Keratinocyte (primary cell): ENCODE data around the gene LOXHD1.

Source experiments
- CTCF ChIP-seq, 3 experiments: IDR thresholded peaks in 1 of 3; conservative IDR thresholded peaks in 1 of 3; optimal IDR thresholded peaks in 1 of 3; 2 replicates in 2 of 3; 3 replicates in 1 of 3; pipeline versions ENCODE3 to v1.5.1; 2011; ENCODE audit warnings: low read length in 3 of 3, mild to moderate bottlenecking in 3 of 3, moderate library complexity in 2 of 3, control low read depth in 1 of 3, inconsistent platforms in 1 of 3; ENCODE audit not compliant: insufficient read depth in 2 of 3; ENCODE audit errors: extremely low read depth in 1 of 3
- EZH2 ChIP-seq: IDR thresholded peaks from one replicate; pipeline ENCODE4 v1.6.1; 2012; ENCODE audit warnings: inconsistent platforms, mild to moderate bottlenecking, low read length, moderate library complexity

GRCh38 chr18:46570134-46570533, 86.9 kb downstream of the LOXHD1 start:
- no peak for TF ChIP-seq CTCF (optimal IDR thresholded peaks at IDR 0.05 in 1 of 3, IDR thresholded peaks at IDR 0.05 in 1 of 3, conservative IDR thresholded peaks at IDR 0.05 in 1 of 3; ENCODE audit: extremely low read depth in 1 of 3, insufficient read depth in 2 of 3, low read length in 3 of 3)
- no peak for TF ChIP-seq EZH2
